PC-9 (cell line): ENCODE data around the gene PPP2R5E.

Experiments used
- EZH2 ChIP-seq: fragments of 200-600 bp; sonication (generic); IDR thresholded peaks from 2 replicates; pipeline ENCODE4 v1.8.0; 2017; ENCODE audit warnings: antibody characterized with exemption, low read depth
- TF ChIP-seq, protein P1 (sequence below): fragments of 200-600 bp; sonication (generic); conservative IDR thresholded peaks from 2 replicates; pipeline ENCODE4 v1.6.1; 2017; ENCODE audit warnings: mixed run types, antibody characterized with exemption, mild to moderate bottlenecking, moderate library complexity

DNA sequence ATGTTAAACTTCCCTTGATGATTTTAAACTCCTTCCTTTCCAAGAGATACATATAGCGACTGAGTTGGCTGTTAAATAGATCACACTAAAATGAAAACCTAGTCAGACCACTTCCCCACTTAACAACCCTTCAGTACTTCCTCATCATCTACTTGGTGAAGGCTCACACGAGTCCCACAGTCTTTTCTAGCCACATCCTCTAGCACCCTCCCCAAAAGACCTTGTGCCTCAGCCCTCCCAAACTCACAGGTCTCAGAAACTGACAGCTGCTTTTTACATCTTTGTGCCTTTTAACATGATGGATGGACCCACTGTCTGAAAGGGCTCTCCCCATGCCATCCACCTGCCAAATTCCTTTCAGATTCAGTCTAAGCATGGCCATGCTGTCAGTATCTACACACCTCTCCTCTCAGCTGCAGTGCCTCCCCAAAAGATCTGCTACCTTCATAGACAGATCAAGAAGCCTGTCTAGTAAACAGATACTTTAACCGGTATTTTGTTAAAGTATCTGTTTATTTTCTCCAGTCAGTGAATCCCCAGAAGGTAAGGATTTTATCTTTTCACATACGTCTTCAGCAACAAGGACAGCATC lies 159.3 kb downstream of the PPP2R5E start:
- TF ChIP-seq, protein P1, sequence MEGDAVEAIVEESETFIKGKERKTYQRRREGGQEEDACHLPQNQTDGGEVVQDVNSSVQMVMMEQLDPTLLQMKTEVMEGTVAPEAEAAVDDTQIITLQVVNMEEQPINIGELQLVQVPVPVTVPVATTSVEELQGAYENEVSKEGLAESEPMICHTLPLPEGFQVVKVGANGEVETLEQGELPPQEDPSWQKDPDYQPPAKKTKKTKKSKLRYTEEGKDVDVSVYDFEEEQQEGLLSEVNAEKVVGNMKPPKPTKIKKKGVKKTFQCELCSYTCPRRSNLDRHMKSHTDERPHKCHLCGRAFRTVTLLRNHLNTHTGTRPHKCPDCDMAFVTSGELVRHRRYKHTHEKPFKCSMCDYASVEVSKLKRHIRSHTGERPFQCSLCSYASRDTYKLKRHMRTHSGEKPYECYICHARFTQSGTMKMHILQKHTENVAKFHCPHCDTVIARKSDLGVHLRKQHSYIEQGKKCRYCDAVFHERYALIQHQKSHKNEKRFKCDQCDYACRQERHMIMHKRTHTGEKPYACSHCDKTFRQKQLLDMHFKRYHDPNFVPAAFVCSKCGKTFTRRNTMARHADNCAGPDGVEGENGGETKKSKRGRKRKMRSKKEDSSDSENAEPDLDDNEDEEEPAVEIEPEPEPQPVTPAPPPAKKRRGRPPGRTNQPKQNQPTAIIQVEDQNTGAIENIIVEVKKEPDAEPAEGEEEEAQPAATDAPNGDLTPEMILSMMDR: no peak
- TF ChIP-seq EZH2: no peak
